ENCODE measurements around the gene WFIKKN1. TPM values are rescaled to one million over a fixed set of nuclear protein-coding genes. Genes with fewer than 3 reads are reported as not detected.

The WFIKKN1 gene
- total and polyA plus RNA-seq, 2 of the 13 experiments (the other 11 are each of a cell fraction or from before 2014, with no cell fraction given) = 1.7 to 4.9 TPM

DNA sequence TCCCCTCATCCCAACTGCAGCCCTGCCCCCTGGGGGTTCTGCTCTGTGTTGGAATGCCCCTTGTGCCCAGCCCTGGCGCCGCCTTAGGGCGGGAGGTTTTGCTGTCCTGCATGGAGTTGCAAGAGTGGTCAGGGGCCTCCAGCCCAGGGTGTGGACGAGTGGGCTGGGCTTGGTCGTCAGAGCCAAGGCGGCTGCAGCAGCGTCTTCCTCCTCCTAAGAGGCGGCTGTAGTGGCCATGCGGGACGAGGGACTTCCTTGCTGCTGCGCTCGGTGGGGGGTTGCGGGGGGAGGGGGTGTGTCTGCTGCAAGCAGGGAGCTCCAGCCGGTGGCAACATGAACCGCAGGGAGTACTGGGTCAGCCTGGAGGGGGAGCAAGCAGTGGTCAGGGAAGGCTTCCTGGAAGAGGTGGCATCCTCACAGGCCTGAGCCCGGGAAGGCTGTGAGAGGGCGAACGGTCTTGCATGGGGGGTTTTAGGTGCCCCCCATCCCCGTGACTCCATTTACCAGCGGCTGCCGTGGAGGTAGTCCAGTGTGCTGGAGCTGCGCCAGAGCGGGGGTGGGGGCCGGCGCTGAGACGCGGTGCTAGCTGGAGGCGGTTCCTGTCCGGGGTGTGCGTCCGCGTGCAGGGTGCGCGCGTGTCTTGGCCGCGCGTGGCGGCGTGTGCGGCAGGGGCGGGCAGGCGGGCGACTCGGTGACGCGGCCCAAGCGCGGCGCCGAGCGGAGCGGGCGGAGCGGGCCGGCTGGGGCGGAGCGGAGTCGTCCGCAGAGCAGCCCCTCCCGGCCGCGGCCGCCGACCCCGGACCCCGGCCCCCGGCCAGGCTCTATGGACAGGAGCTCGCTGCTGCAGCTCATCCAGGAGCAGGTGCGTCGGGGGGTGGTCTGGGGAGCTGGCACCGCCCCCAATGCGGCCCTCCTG, 44.4 kb downstream of the WFIKKN1 start, which contains the start of gene RHBDL1:
Gene RHBDL1, plus strand, starts transcription at position 704 of the 916 bp plus-strand sequence. Its CDS starts 120 bp downstream, at position 824.
- Histone ChIP-seq H3K4me2 (ENCODE audit: low read depth, low read length) (peak within 1 kb of the TSS; percentile 87), H2AFZ (ENCODE audit: low read length) (no peak within 1 kb of the TSS), H3K9ac (ENCODE audit: insufficient read depth, low read depth, low read length) (peak within 1 kb of the TSS; percentile 58), H3K4me1 (ENCODE audit: insufficient read depth, low read length) (peaks cover 35% of the 10 kb centered on the region), H3K4me3 (replicated peaks in 1 of 3; ENCODE audit: insufficient read depth in 1 of 3, low read depth in 2 of 3, low read length in 3 of 3) (peak within 1 kb of the TSS; percentile 42 to 74 (median 52); a peak in 5 of 6 replicates), H3K27me3 (ENCODE audit: control insufficient read depth in 1 of 2, insufficient read depth in 2 of 2, low read length in 2 of 2) (no peaks in the 10 kb centered on the region; a peak in 1 of 5 replicates), H3K9me3 (ENCODE audit: low read length) (no peaks in the 10 kb centered on the region), H4K20me1 (ENCODE audit: insufficient read depth, low read length) (no peaks in the 10 kb centered on the region), H3K36me3 (replicated peaks in 1 of 2; ENCODE audit: control insufficient read depth in 1 of 2, insufficient read depth in 2 of 2, low read length in 2 of 2) (peaks cover 18 to 32% of the 10 kb centered on the region in 2 experiments; a peak in 4 of 5 replicates), H3K79me2 (ENCODE audit: insufficient read depth, low read length) (no peaks in the 10 kb centered on the region), H3K27ac (ENCODE audit: extremely low read length, insufficient read depth, low read length) (peak within 1 kb of the TSS; percentile 60)
- peak; percentile 1 for ATAC-seq
- in situ Hi-C loops (cut with HindIII; ENCODE audit: extremely low pct_ligation_motif_present, low pct_unique_long_range_greater_than_20kb) (no loop called here), intact Hi-C loops (cut with micrococcal nuclease; ENCODE audit: unreplicated experiment) (no loop called here)
- ChIA-PET CTCF (ENCODE audit: low intra/inter-chr PET ratio, low total read pairs) (no interaction called here), POLR2A (interaction anchor here (0.8 to 1.9 kb wide), 6 partner anchors 8 to 45 kb away, joined by 3 to 12 read pairs (median 4); partner anchors contain the start of genes RHOT2, WDR24 and WDR90)
- WGBS (ENCODE audit: low lambda C conversion rate) = 31% methylated on average over 9 of the region's 73 CpGs
- DNase-seq (ENCODE audit: low spot score) = peak; percentile 26
- no TSS peak for BruUV-seq (replicated peaks)
- no peak for FAIRE-seq
- peak; percentile 93 for TF ChIP-seq AGO2 (optimal IDR thresholded peaks at IDR 0.05; ENCODE audit: low read depth, low read length)
- no peak for TF ChIP-seq FOXA3 (CRISPR knock-in tag; IDR thresholded peaks at IDR 0.05)
- TF ChIP-seq, protein P1, sequence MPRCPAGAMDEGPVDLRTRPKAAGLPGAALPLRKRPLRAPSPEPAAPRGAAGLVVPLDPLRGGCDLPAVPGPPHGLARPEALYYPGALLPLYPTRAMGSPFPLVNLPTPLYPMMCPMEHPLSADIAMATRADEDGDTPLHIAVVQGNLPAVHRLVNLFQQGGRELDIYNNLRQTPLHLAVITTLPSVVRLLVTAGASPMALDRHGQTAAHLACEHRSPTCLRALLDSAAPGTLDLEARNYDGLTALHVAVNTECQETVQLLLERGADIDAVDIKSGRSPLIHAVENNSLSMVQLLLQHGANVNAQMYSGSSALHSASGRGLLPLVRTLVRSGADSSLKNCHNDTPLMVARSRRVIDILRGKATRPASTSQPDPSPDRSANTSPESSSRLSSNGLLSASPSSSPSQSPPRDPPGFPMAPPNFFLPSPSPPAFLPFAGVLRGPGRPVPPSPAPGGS (CRISPR knock-in tag; IDR thresholded peaks at IDR 0.05) = no peak
- no peak for TF ChIP-seq ZNF292 (CRISPR knock-in tag; IDR thresholded peaks at IDR 0.05; ENCODE audit: borderline replicate concordance, low read depth)
- TF ChIP-seq HDAC2 (CRISPR knock-in tag; IDR thresholded peaks at IDR 0.05) = no peak
- no peak; the same call in 1 of the 2 replicates for TF ChIP-seq ZNF891 (CRISPR knock-in tag; IDR thresholded peaks at IDR 0.05)
- TF ChIP-seq ESRRA (CRISPR knock-in tag; IDR thresholded peaks at IDR 0.05; ENCODE audit: low read depth) = no peak
- no peak for TF ChIP-seq ZNF10 (CRISPR knock-in tag; IDR thresholded peaks at IDR 0.05; ENCODE audit: borderline replicate concordance, low read depth)
- TF ChIP-seq KLF15 (CRISPR knock-in tag; IDR thresholded peaks at IDR 0.05; ENCODE audit: borderline replicate concordance) = no peak
- no peak for TF ChIP-seq NCOA5 (CRISPR knock-in tag; IDR thresholded peaks at IDR 0.05)
- TF ChIP-seq, protein P2, sequence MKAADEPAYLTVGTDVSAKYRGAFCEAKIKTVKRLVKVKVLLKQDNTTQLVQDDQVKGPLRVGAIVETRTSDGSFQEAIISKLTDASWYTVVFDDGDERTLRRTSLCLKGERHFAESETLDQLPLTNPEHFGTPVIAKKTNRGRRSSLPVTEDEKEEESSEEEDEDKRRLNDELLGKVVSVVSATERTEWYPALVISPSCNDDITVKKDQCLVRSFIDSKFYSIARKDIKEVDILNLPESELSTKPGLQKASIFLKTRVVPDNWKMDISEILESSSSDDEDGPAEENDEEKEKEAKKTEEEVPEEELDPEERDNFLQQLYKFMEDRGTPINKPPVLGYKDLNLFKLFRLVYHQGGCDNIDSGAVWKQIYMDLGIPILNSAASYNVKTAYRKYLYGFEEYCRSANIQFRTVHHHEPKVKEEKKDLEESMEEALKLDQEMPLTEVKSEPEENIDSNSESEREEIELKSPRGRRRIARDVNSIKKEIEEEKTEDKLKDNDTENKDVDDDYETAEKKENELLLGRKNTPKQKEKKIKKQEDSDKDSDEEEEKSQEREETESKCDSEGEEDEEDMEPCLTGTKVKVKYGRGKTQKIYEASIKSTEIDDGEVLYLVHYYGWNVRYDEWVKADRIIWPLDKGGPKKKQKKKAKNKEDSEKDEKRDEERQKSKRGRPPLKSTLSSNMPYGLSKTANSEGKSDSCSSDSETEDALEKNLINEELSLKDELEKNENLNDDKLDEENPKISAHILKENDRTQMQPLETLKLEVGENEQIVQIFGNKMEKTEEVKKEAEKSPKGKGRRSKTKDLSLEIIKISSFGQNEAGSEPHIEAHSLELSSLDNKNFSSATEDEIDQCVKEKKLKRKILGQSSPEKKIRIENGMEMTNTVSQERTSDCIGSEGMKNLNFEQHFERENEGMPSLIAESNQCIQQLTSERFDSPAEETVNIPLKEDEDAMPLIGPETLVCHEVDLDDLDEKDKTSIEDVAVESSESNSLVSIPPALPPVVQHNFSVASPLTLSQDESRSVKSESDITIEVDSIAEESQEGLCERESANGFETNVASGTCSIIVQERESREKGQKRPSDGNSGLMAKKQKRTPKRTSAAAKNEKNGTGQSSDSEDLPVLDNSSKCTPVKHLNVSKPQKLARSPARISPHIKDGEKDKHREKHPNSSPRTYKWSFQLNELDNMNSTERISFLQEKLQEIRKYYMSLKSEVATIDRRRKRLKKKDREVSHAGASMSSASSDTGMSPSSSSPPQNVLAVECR (CRISPR knock-in tag; IDR thresholded peaks at IDR 0.05; ENCODE audit: borderline replicate concordance) = peak; percentile 54; the same call in 1 of the 2 replicates
- no peak for TF ChIP-seq ELF1 (CRISPR knock-in tag; IDR thresholded peaks at IDR 0.05)
